Amniotic epithelial cell (primary cell): ENCODE results near the gene FFAR3.
"Not testable (repeated sequence)": the region's sequence is repeated elsewhere in the genome, so short reads cannot be mapped to it uniquely, and the experiment has no call there.

Source experiments
- DNase-seq: peaks from one replicate; pipeline ENCODE4 v3.0.0-alpha.2; 2010; ENCODE audit warnings: low read depth

FFAR3 gene

GRCh38 chr19:35350591-35350990 lies 7.7 kb upstream of the FFAR3 start:
- DNase-seq = no peak

GRCh38 chr19:35351411-35352176 lies 6.7 kb upstream of the FFAR3 start:
- no peak for DNase-seq

GRCh38 chr19:35352177-35352447 lies 6.1 kb upstream of the FFAR3 start:
- no peak for DNase-seq

GRCh38 chr19:35352448-35353304 lies 5.6 kb upstream of the FFAR3 start:
- peak; percentile 70 for DNase-seq

GRCh38 chr19:35353635-35354034 lies 4.6 kb upstream of the FFAR3 start:
- peak; percentile 64 for DNase-seq

- DNase-seq = no peak
Observed at GRCh38 chr19:35354898-35355297, 3.4 kb upstream of the FFAR3 start.

- DNase-seq = no peak
Observed at GRCh38 chr19:35355791-35356460, 2.3 kb upstream of the FFAR3 start.

GRCh38 chr19:35358834-35359233 lies 574 bp downstream of the FFAR3 start:
- not testable (repeated sequence) for DNase-seq

GRCh38 chr19:35359395-35359794 lies 1.1 kb downstream of the FFAR3 start:
- not testable (repeated sequence) for DNase-seq

GRCh38 chr19:35360081-35360480 lies 1.8 kb downstream of the FFAR3 start:
- DNase-seq = not testable (repeated sequence)

GRCh38 chr19:35360880-35361420 lies 2.7 kb downstream of the FFAR3 start:
- no peak for DNase-seq

GRCh38 chr19:35362261-35363000 lies 4.2 kb downstream of the FFAR3 start:
- DNase-seq = no peak

GRCh38 chr19:35363001-35363590 lies 4.8 kb downstream of the FFAR3 start:
- DNase-seq = no peak

- no peak for DNase-seq
Observed at GRCh38 chr19:35363711-35364425, 5.6 kb downstream of the FFAR3 start.

- DNase-seq = no peak
Observed at GRCh38 chr19:35365303-35365702, 7.0 kb downstream of the FFAR3 start.

GRCh38 chr19:35368378-35368777 lies 10.1 kb downstream of the FFAR3 start:
- DNase-seq = no peak

GRCh38 chr19:35369522-35369921 lies 11.3 kb downstream of the FFAR3 start:
- no peak for DNase-seq

GRCh38 chr19:35370722-35371121 lies 12.5 kb downstream of the FFAR3 start, which contains the start of gene GPR42:
Gene GPR42 (plus strand): TSS chr19:35371068. CDS start chr19:35371360, 292 bp downstream.
- DNase-seq = no peak

GRCh38 chr19:35373492-35373891 lies 15.2 kb downstream of the FFAR3 start:
- no peak for DNase-seq

- DNase-seq = not testable (repeated sequence)
Observed at GRCh38 chr19:35374031-35374430, 15.8 kb downstream of the FFAR3 start.
